ENCODE measurements around the gene CD82.

CD82 gene

DNA sequence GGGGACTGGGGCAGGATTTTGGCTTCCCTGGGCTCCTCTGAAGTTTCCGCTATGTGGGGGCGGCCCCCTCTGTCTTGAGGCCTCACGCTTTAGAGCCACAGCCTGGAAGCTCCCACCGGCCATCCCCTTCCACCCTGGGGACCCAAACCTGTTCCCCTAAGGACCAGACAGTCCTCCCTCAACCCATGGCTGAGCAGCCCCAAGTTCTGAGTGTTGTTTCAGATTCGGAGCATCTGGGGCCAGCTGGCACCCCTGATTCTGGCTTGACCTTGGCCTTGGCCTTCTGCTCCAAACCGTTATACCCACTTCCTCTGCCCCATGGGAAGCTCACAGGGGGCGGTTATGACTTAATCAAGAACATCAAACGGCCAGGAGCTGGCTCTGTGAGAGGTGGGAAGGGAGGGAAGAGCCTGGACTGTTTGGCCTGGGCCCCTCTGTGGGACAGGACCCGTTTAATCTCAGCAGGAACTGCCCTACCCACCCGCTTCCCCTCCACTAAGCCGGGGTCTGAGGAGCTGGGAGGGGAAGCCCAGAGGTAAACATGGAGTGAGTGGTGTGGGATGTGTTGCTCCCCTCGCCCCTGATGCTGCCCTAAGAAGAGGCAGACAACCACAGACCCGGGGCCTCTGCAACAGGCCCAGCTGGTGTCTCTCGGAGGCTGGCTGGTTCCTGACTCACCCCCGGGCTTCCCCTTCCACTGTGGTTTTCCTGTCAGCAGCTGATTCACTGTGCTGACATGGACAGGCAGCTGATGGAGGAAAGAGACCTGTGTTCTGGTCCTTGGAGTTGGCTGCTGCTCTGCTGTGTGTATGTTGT, 3.4 kb downstream of the CD82 start:
- Histone ChIP-seq H3K79me2 (ENCODE audit: control insufficient read depth, insufficient read depth, low read length, poor library complexity) (no peaks in the 10 kb centered on the region), H3K27me3 (ENCODE audit: insufficient read depth, low read length) (peaks cover 6% of the 10 kb centered on the region), H4K12ac (ENCODE audit: low read depth, low read length) (no peak overlapping the region), H4K8ac (ENCODE audit: low read depth, low read length) (no peak overlapping the region), H3K36me3 (ENCODE audit: control insufficient read depth in 1 of 2, insufficient read depth in 2 of 2, low read length in 2 of 2) (no peaks in the 10 kb centered on the region), H2BK12ac (ENCODE audit: low read length) (no peak overlapping the region), H3K9me3 (ENCODE audit: insufficient read depth, low read depth, low read length) (peaks cover 4% of the 10 kb centered on the region), H3K14ac (ENCODE audit: low read length) (no peak overlapping the region), H3K79me1 (ENCODE audit: low read length) (peaks cover 4% of the 10 kb centered on the region), H3K4me2 (ENCODE audit: low read length) (no peak overlapping the region), H3K18ac (ENCODE audit: low read length) (no peak overlapping the region), H2AFZ (ENCODE audit: insufficient read depth, low read length, poor library complexity) (no peak overlapping the region), H2BK120ac (ENCODE audit: insufficient read depth, low read length, poor library complexity) (no peak overlapping the region), H3K27ac (ENCODE audit: low read depth, low read length) (no peak overlapping the region), H3K4me3 (ENCODE audit: low read depth, low read length) (no peak overlapping the region), H3K9ac (ENCODE audit: low read length) (no peak overlapping the region), H3K4me1 (ENCODE audit: control insufficient read depth in 1 of 2, insufficient read depth in 2 of 2, low read length in 2 of 2) (peaks cover 6 to 16% of the 10 kb centered on the region in 2 experiments), H2BK5ac (ENCODE audit: low read depth, low read length, poor library complexity) (no peak overlapping the region), H3K4ac (ENCODE audit: low read depth, low read length) (no peak overlapping the region), H3K23ac (ENCODE audit: low read length) (no peak overlapping the region), H4K91ac (ENCODE audit: low read depth, low read length) (no peak overlapping the region), H2AK5ac (ENCODE audit: low read length) (no peak overlapping the region)
- WGBS (ENCODE audit: extremely low coverage, insufficient coverage, insufficient read length) = no CpG with 5 or more reads among the region's 15 CpGs
- peak; percentile 55 to 67 for DNase-seq

DNA sequence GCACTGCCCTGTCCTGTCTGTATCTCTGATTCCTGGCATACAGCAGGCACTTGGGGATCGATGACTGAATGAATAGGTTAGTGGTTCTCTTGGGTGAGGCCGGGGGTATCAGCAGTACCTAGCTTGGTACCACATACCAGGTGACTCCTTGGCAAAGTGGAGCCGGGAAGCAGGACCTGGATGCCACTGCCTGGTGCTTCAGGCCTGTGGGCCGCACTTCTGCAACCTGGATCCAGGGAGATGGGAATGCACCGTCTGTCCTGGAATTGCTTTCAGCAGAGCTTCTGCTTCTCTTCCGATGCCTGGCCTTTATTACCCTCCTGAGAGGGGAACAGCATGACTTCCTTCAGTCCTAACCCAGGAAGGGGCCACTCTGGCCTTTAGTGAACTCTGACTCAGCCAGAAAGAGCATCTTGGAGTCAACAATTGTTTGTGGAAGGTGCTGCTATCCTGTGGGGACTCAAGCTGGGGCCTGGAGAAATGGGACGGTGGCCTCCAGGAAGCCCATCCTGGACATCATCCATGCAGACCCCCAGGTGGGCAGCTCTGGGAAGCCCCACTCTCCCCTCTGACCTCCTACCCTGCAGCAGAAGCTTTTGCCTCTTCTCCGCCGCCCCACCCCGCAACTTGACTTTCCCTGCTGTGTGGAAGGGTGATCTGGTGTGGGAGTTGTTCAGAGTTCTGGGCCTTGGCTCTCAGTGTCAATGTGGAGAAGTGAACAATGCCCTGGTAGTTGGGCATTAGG, 5.1 kb downstream of the CD82 start:
- DNase-seq = no peak
- Histone ChIP-seq H3K27ac (ENCODE audit: low read depth, low read length) (no peak overlapping the region), H2BK120ac (ENCODE audit: insufficient read depth, low read length, poor library complexity) (no peak overlapping the region), H2AK5ac (ENCODE audit: low read length) (no peak overlapping the region), H3K14ac (ENCODE audit: low read length) (no peak overlapping the region), H3K79me1 (ENCODE audit: low read length) (no peaks in the 10 kb centered on the region), H3K18ac (ENCODE audit: low read length) (no peak overlapping the region), H3K4me1 (ENCODE audit: control insufficient read depth in 1 of 2, insufficient read depth in 2 of 2, low read length in 2 of 2) (peaks cover 3 to 10% of the 10 kb centered on the region in 2 experiments), H3K36me3 (ENCODE audit: control insufficient read depth in 1 of 2, insufficient read depth in 2 of 2, low read length in 2 of 2) (no peaks in the 10 kb centered on the region), H2AFZ (ENCODE audit: insufficient read depth, low read length, poor library complexity) (no peak overlapping the region), H3K4me2 (ENCODE audit: low read length) (no peak overlapping the region), H2BK12ac (ENCODE audit: low read length) (no peak overlapping the region), H2BK5ac (ENCODE audit: low read depth, low read length, poor library complexity) (no peak overlapping the region), H3K9me3 (ENCODE audit: insufficient read depth, low read depth, low read length) (peaks cover 4% of the 10 kb centered on the region), H3K79me2 (ENCODE audit: control insufficient read depth, insufficient read depth, low read length, poor library complexity) (no peaks in the 10 kb centered on the region), H3K4me3 (ENCODE audit: low read depth, low read length) (no peak overlapping the region), H3K27me3 (ENCODE audit: insufficient read depth, low read length) (peaks cover 6% of the 10 kb centered on the region), H4K8ac (ENCODE audit: low read depth, low read length) (no peak overlapping the region), H3K23ac (ENCODE audit: low read length) (no peak overlapping the region), H4K12ac (ENCODE audit: low read depth, low read length) (no peak overlapping the region), H4K91ac (ENCODE audit: low read depth, low read length) (no peak overlapping the region), H3K4ac (ENCODE audit: low read depth, low read length) (no peak overlapping the region), H3K9ac (ENCODE audit: low read length) (no peak overlapping the region)
- WGBS (ENCODE audit: extremely low coverage, insufficient coverage, insufficient read length) = no CpG with 5 or more reads among the region's 10 CpGs

- H3K23ac ChIP-seq (ENCODE audit: low read length) = no peak overlapping the region
- no peak overlapping the region for H3K4me3 ChIP-seq (ENCODE audit: low read depth, low read length)
- no peak overlapping the region for H3K4ac ChIP-seq (ENCODE audit: low read depth, low read length)
- H3K18ac ChIP-seq (ENCODE audit: low read length) = no peak overlapping the region
- peaks cover 2 to 8% of the 10 kb centered on the region in 2 experiments for H3K4me1 ChIP-seq (ENCODE audit: control insufficient read depth in 1 of 2, insufficient read depth in 2 of 2, low read length in 2 of 2)
- H3K79me1 ChIP-seq (ENCODE audit: low read length) = no peaks in the 10 kb centered on the region
- no peak overlapping the region for H4K91ac ChIP-seq (ENCODE audit: low read depth, low read length)
- H3K14ac ChIP-seq (ENCODE audit: low read length) = no peak overlapping the region
- no peak overlapping the region for H4K8ac ChIP-seq (ENCODE audit: low read depth, low read length)
- no peak overlapping the region for H3K27ac ChIP-seq (ENCODE audit: low read depth, low read length)
- WGBS (ENCODE audit: extremely low coverage, insufficient coverage, insufficient read length) = no CpG with 5 or more reads among the region's 2 CpGs
- H3K9ac ChIP-seq (ENCODE audit: low read length) = no peak overlapping the region
- H3K79me2 ChIP-seq (ENCODE audit: control insufficient read depth, insufficient read depth, low read length, poor library complexity) = no peaks in the 10 kb centered on the region
- no peak overlapping the region for H2BK120ac ChIP-seq (ENCODE audit: insufficient read depth, low read length, poor library complexity)
- no peak overlapping the region for H2AFZ ChIP-seq (ENCODE audit: insufficient read depth, low read length, poor library complexity)
- H3K9me3 ChIP-seq (ENCODE audit: insufficient read depth, low read depth, low read length) = peaks cover 3% of the 10 kb centered on the region
- no peak for DNase-seq
- no peak overlapping the region for H4K12ac ChIP-seq (ENCODE audit: low read depth, low read length)
- H3K27me3 ChIP-seq (ENCODE audit: insufficient read depth, low read length) = no peaks in the 10 kb centered on the region
- H2BK5ac ChIP-seq (ENCODE audit: low read depth, low read length, poor library complexity) = no peak overlapping the region
- no peak overlapping the region for H2AK5ac ChIP-seq (ENCODE audit: low read length)
- H3K36me3 ChIP-seq (ENCODE audit: control insufficient read depth in 1 of 2, insufficient read depth in 2 of 2, low read length in 2 of 2) = no peaks in the 10 kb centered on the region
- H3K4me2 ChIP-seq (ENCODE audit: low read length) = no peak overlapping the region
- H2BK12ac ChIP-seq (ENCODE audit: low read length) = no peak overlapping the region
These were observed 6.4 kb downstream of the CD82 start for GRCh38 chr11:44571871-44572270.

DNA sequence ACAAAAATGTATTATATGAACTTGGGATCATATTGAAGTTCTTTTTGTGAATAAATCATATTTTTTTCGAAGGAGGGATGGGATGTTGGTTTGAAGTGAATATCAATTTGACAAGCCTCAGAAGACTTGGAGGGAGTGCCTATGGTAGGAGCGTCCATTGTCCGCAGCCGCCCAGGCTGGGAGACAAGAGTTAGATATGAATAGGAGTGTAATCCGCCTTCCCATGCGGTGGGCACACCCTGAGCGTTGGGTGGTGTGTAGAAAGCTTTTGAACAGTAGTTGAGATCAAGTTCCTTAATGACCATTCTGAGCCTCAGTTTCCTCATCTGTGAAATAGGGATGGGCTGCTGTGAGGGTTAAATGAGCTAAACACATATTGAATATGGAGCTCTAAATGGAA, 7.0 kb downstream of the CD82 start:
- no peak overlapping the region for H3K14ac ChIP-seq (ENCODE audit: low read length)
- no peaks in the 10 kb centered on the region for H3K27me3 ChIP-seq (ENCODE audit: insufficient read depth, low read length)
- no peak overlapping the region for H3K4me2 ChIP-seq (ENCODE audit: low read length)
- H3K9me3 ChIP-seq (ENCODE audit: insufficient read depth, low read depth, low read length) = peaks cover 1% of the 10 kb centered on the region
- no peak overlapping the region for H2AFZ ChIP-seq (ENCODE audit: insufficient read depth, low read length, poor library complexity)
- H3K4me3 ChIP-seq (ENCODE audit: low read depth, low read length) = no peak overlapping the region
- WGBS (ENCODE audit: extremely low coverage, insufficient coverage, insufficient read length) = 100% methylated on average over 1 of the region's 7 CpGs
- H3K9ac ChIP-seq (ENCODE audit: low read length) = no peak overlapping the region
- DNase-seq = no peak
- H2AK5ac ChIP-seq (ENCODE audit: low read length) = no peak overlapping the region
- H4K91ac ChIP-seq (ENCODE audit: low read depth, low read length) = no peak overlapping the region
- no peak overlapping the region for H4K8ac ChIP-seq (ENCODE audit: low read depth, low read length)
- H3K4ac ChIP-seq (ENCODE audit: low read depth, low read length) = no peak overlapping the region
- H3K18ac ChIP-seq (ENCODE audit: low read length) = no peak overlapping the region
- no peak overlapping the region for H3K23ac ChIP-seq (ENCODE audit: low read length)
- H2BK5ac ChIP-seq (ENCODE audit: low read depth, low read length, poor library complexity) = no peak overlapping the region
- H3K79me1 ChIP-seq (ENCODE audit: low read length) = no peaks in the 10 kb centered on the region
- no peak overlapping the region for H2BK120ac ChIP-seq (ENCODE audit: insufficient read depth, low read length, poor library complexity)
- H3K27ac ChIP-seq (ENCODE audit: low read depth, low read length) = no peak overlapping the region
- no peaks in the 10 kb centered on the region for H3K36me3 ChIP-seq (ENCODE audit: control insufficient read depth in 1 of 2, insufficient read depth in 2 of 2, low read length in 2 of 2)
- no peak overlapping the region for H2BK12ac ChIP-seq (ENCODE audit: low read length)
- peaks cover 7 to 14% of the 10 kb centered on the region in 2 experiments for H3K4me1 ChIP-seq (ENCODE audit: control insufficient read depth in 1 of 2, insufficient read depth in 2 of 2, low read length in 2 of 2)
- no peaks in the 10 kb centered on the region for H3K79me2 ChIP-seq (ENCODE audit: control insufficient read depth, insufficient read depth, low read length, poor library complexity)
- no peak overlapping the region for H4K12ac ChIP-seq (ENCODE audit: low read depth, low read length)
